NB4 (cell line): ENCODE measurements around the gene MRPL34.

Experiments
- CTCF ChIP-seq: IDR thresholded peaks from one replicate; pipeline ENCODE4 v1.5.1; 2012; ENCODE audit warnings: low read depth, low read length
- MAX ChIP-seq: IDR thresholded peaks from 2 replicates; pipeline ENCODE4 v1.6.1; 2011; ENCODE audit warnings: low read depth, low read length
- POLR2A ChIP-seq: IDR thresholded peaks from 2 replicates; pipeline ENCODE4 v1.6.1; 2011; ENCODE audit warnings: mild to moderate bottlenecking; ENCODE audit not compliant: insufficient read length; ENCODE audit errors: extremely low read depth

GRCh38 chr19:17256130-17256529, 49.5 kb upstream of the MRPL34 start:
- TF ChIP-seq CTCF (no peak), POLR2A (no peak), MAX (no peak)
